ENCODE measurements around the gene NTNG1.

DNA sequence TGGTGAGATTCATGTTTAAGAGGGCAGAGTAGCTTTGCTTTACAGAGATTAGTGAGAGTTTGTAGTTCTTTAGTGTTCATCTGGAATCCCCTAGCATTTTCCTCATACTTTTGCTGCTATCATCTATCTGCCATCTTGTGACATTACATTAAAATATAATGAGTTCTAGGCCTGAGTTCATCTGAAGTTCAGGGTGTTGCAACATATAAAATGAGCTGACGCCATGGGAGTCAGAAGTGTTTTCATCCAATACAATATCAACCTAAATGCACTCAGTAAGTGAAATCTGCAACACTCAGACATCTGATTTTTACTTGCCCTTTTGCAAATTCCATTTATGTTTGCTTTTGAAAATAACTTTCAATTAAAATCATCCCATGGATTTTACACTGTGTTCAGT, 153.8 kb downstream of the NTNG1 start:
- no peak for TF ChIP-seq POLR2A (IDR thresholded peaks at IDR 0.05; ENCODE audit: low read length)
- no peak for TF ChIP-seq GATA1 (IDR thresholded peaks at IDR 0.05; ENCODE audit: low read depth, low read length)

Measured in erythroblast (primary cell).